Measurements from ENCODE around the gene UNC119B. TPM values are rescaled to one million over a fixed set of nuclear protein-coding genes. Genes with fewer than 3 reads are reported as not detected.

Gene UNC119B
- total RNA-seq, 1 donor: 23.2 TPM

- no peaks in the 10 kb centered on the region for H3K79me2 ChIP-seq (ENCODE audit: insufficient read depth, low read length)
- H2AFZ ChIP-seq (ENCODE audit: low read length): no peak overlapping the region
- no peaks in the 10 kb centered on the region for H3K27me3 ChIP-seq (ENCODE audit: insufficient read depth, low read length)
- no peak overlapping the region for H3K4me2 ChIP-seq (ENCODE audit: insufficient read depth, low read length)
- H3K27ac ChIP-seq (ENCODE audit: low read depth, low read length): no peak overlapping the region
- H3K4me3 ChIP-seq (ENCODE audit: insufficient read depth, low read length): no peak overlapping the region
- no peak for DNase-seq (ENCODE audit: insufficient read length, low spot score, missing footprints)
- no peaks in the 10 kb centered on the region for H4K20me1 ChIP-seq (ENCODE audit: insufficient read depth, low read length)
- TF ChIP-seq CTCF (IDR thresholded peaks at IDR 0.05; ENCODE audit: extremely low read depth, low read depth, low read length): no peak
- H3K9me3 ChIP-seq (ENCODE audit: low read depth, low read length): no peaks in the 10 kb centered on the region
- H3K4me1 ChIP-seq (ENCODE audit: insufficient read depth, low read length): no peaks in the 10 kb centered on the region
- H3K36me3 ChIP-seq (ENCODE audit: insufficient read depth, low read length): no peaks in the 10 kb centered on the region
These were observed 29.8 kb downstream of the UNC119B start for GRCh38 chr12:120739821-120740613.

DNA sequence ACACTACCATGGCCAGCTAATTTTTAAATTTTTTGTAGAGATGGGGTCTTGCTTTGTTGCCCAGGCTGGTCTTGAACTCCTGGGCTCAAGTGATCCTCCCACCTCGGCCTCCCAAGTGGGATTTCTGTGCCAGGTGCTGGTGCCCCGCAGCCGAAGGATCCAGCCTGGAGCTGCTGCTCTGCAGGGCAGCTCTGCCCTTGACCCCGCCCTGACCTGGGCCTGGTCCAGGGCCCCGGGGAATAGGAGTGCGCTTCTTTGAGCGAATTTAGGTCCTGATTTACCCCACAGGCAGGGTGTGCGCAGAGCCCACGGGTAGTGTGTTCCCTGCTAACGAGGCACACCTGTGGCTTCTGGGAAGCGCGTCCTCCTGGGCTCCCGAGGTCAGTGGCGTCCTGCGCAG, 30.6 kb downstream of the UNC119B start:
- TF ChIP-seq CTCF (IDR thresholded peaks at IDR 0.05; ENCODE audit: extremely low read depth, low read depth, low read length): no peak
- no peaks in the 10 kb centered on the region for H3K9me3 ChIP-seq (ENCODE audit: low read depth, low read length)
- no peaks in the 10 kb centered on the region for H3K36me3 ChIP-seq (ENCODE audit: insufficient read depth, low read length)
- no peak for DNase-seq (ENCODE audit: insufficient read length, low spot score, missing footprints)
- no peak overlapping the region for H3K4me3 ChIP-seq (ENCODE audit: insufficient read depth, low read length)
- H3K4me1 ChIP-seq (ENCODE audit: insufficient read depth, low read length): no peaks in the 10 kb centered on the region
- no peak overlapping the region for H3K27ac ChIP-seq (ENCODE audit: low read depth, low read length)
- no peaks in the 10 kb centered on the region for H3K79me2 ChIP-seq (ENCODE audit: insufficient read depth, low read length)
- no peak overlapping the region for H3K4me2 ChIP-seq (ENCODE audit: insufficient read depth, low read length)
- H4K20me1 ChIP-seq (ENCODE audit: insufficient read depth, low read length): no peaks in the 10 kb centered on the region
- no peak overlapping the region for H2AFZ ChIP-seq (ENCODE audit: low read length)
- no peaks in the 10 kb centered on the region for H3K27me3 ChIP-seq (ENCODE audit: insufficient read depth, low read length)

GRCh38 chr12:120741476-120742421, 31.5 kb downstream of the UNC119B start:
- no peaks in the 10 kb centered on the region for H3K9me3 ChIP-seq (ENCODE audit: low read depth, low read length)
- no peak overlapping the region for H3K27ac ChIP-seq (ENCODE audit: low read depth, low read length)
- H3K4me3 ChIP-seq (ENCODE audit: insufficient read depth, low read length): no peak overlapping the region
- H3K4me2 ChIP-seq (ENCODE audit: insufficient read depth, low read length): no peak overlapping the region
- no peaks in the 10 kb centered on the region for H4K20me1 ChIP-seq (ENCODE audit: insufficient read depth, low read length)
- H3K4me1 ChIP-seq (ENCODE audit: insufficient read depth, low read length): no peaks in the 10 kb centered on the region
- H2AFZ ChIP-seq (ENCODE audit: low read length): no peak overlapping the region
- TF ChIP-seq CTCF (IDR thresholded peaks at IDR 0.05; ENCODE audit: extremely low read depth, low read depth, low read length): no peak
- H3K36me3 ChIP-seq (ENCODE audit: insufficient read depth, low read length): no peaks in the 10 kb centered on the region
- no peaks in the 10 kb centered on the region for H3K79me2 ChIP-seq (ENCODE audit: insufficient read depth, low read length)
- DNase-seq (ENCODE audit: insufficient read length, low spot score, missing footprints): peak; percentile 77
- no peaks in the 10 kb centered on the region for H3K27me3 ChIP-seq (ENCODE audit: insufficient read depth, low read length)

Data from osteoblast (primary cell).